ENCODE measurements around the gene NID2. TPM values are rescaled to one million over a fixed set of nuclear protein-coding genes. Genes with fewer than 3 reads are reported as not detected.

Gene NID2
- total and polyA plus RNA-seq, 9 of the 15 experiments (the other 6 are each of a cell fraction or from before 2014, with no cell fraction given) = 0.04 to 0.45 (median 0.16) TPM; not detected in 3

DNA sequence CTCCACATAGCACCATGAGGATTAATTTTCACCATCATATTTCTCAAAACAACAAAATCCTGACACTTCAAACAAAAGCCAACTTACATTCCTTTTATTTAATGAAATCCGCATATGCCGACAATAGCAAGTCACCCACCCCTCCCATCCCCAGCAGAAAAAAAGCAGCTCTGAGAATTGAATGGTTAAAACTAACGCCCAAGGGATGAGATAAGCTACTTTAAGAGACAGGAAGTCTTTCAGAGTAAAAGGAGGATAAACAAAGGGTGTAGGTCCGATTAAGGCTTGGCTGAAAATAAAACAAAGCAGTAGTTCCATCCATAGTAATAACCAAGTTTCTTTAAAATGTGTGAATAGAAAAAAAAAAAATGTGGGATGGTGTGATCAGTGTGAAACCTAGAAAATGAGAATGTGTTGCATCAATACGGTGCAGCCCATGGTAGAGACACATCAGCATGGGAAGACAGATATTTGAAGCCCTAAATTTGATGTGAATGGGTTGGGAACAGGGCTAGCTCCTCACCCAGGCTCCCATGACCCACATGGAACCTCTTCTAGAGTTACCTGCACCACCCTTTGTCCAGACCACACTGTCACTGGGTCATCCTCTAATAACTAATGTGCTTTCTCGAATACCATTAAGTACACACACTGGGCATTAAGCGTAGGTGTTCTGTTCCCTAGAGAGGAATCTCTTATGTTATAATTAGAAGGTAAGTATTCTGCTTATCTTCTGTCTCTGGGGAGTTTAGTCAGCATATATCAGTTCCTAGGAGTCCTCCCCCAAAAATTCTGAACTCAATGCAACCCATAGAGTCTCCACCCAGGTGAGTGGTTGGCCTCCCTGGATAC lies 47.8 kb downstream of the NID2 start (continued):
- TF ChIP-seq, protein P1, sequence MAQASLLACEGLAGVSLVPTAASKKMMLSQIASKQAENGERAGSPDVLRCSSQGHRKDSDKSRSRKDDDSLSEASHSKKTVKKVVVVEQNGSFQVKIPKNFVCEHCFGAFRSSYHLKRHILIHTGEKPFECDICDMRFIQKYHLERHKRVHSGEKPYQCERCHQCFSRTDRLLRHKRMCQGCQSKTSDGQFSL (CRISPR knock-in tag; IDR thresholded peaks at IDR 0.05) = no peak
- TF ChIP-seq, protein P1 (tag; IDR thresholded peaks at IDR 0.05) = no peak
- no peak for TF ChIP-seq ZNF584 (CRISPR knock-in tag; IDR thresholded peaks at IDR 0.05; ENCODE audit: low read depth)
- TF ChIP-seq FOXK2 (conservative IDR thresholded peaks at IDR 0.05 in 1 of 2, IDR thresholded peaks at IDR 0.05 in 1 of 2; ENCODE audit: low read depth in 2 of 2) = peak in 1 of 2 experiments; percentile 55; a peak in 1 of 4 replicates
- TF ChIP-seq ASH1L (IDR thresholded peaks at IDR 0.05; ENCODE audit: borderline replicate concordance, low read depth, partially characterized antibody) = no peak
- TF ChIP-seq, protein P2, sequence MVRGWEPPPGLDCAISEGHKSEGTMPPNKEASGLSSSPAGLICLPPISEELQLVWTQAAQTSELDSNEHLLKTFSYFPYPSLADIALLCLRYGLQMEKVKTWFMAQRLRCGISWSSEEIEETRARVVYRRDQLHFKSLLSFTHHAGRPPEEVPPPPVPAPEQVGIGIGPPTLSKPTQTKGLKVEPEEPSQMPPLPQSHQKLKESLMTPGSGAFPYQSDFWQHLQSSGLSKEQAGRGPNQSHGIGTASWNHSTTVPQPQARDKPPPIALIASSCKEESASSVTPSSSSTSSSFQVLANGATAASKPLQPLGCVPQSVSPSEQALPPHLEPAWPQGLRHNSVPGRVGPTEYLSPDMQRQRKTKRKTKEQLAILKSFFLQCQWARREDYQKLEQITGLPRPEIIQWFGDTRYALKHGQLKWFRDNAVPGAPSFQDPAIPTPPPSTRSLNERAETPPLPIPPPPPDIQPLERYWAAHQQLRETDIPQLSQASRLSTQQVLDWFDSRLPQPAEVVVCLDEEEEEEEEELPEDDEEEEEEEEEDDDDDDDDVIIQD (CRISPR knock-in tag; IDR thresholded peaks at IDR 0.05) = no peak
- no peak for TF ChIP-seq BRD4 (IDR thresholded peaks at IDR 0.05)
- TF ChIP-seq SMARCC2 (IDR thresholded peaks at IDR 0.05; ENCODE audit: low read depth) = no peak
- TF ChIP-seq, protein P3, sequence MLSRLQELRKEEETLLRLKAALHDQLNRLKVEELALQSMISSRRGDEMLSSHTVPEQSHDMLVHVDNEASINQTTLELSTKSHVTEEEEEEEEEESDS (CRISPR knock-in tag; IDR thresholded peaks at IDR 0.05) = no peak
- no peak for TF ChIP-seq SREBF2 (CRISPR knock-in tag; IDR thresholded peaks at IDR 0.05)
- 0 out of 2 replicates have a peak, but pooled peaks have one; percentile 40 for TF ChIP-seq DPF2 (IDR thresholded peaks at IDR 0.05)
- TF ChIP-seq ZKSCAN3 (CRISPR knock-in tag; IDR thresholded peaks at IDR 0.05) = no peak
- no peak for TF ChIP-seq MAFF (IDR thresholded peaks at IDR 0.05; ENCODE audit: low read length)
- TF ChIP-seq, protein P4, sequence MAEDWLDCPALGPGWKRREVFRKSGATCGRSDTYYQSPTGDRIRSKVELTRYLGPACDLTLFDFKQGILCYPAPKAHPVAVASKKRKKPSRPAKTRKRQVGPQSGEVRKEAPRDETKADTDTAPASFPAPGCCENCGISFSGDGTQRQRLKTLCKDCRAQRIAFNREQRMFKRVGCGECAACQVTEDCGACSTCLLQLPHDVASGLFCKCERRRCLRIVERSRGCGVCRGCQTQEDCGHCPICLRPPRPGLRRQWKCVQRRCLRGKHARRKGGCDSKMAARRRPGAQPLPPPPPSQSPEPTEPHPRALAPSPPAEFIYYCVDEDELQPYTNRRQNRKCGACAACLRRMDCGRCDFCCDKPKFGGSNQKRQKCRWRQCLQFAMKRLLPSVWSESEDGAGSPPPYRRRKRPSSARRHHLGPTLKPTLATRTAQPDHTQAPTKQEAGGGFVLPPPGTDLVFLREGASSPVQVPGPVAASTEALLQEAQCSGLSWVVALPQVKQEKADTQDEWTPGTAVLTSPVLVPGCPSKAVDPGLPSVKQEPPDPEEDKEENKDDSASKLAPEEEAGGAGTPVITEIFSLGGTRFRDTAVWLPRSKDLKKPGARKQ (CRISPR knock-in tag; IDR thresholded peaks at IDR 0.05) = no peak
- no peak for TF ChIP-seq ZNF699 (CRISPR knock-in tag; IDR thresholded peaks at IDR 0.05; ENCODE audit: insufficient replicate concordance)
- no peak for TF ChIP-seq ZNF668 (CRISPR knock-in tag; IDR thresholded peaks at IDR 0.05)
- TF ChIP-seq POLR2AphosphoS5 (IDR thresholded peaks at IDR 0.05; ENCODE audit: control insufficient read depth, insufficient read depth, low read depth, low read length) = no peak
- no peak for TF ChIP-seq BRCA1 (IDR thresholded peaks at IDR 0.05)
- TF ChIP-seq BRCA1 (CRISPR knock-in tag; IDR thresholded peaks at IDR 0.05) = no peak

All from K562 (cell line).